ENCODE measurements around the gene USP54.

The USP54 gene

GRCh38 chr10:73460897-73461296, 130.2 kb downstream of the USP54 start:
- no peak for DNase-seq

- DNase-seq = no peak
Measured at GRCh38 chr10:73459683-73460314, 131.3 kb downstream of the USP54 start.

- no peak for DNase-seq
Measured at GRCh38 chr10:73456187-73456890, 134.8 kb downstream of the USP54 start.

DNA sequence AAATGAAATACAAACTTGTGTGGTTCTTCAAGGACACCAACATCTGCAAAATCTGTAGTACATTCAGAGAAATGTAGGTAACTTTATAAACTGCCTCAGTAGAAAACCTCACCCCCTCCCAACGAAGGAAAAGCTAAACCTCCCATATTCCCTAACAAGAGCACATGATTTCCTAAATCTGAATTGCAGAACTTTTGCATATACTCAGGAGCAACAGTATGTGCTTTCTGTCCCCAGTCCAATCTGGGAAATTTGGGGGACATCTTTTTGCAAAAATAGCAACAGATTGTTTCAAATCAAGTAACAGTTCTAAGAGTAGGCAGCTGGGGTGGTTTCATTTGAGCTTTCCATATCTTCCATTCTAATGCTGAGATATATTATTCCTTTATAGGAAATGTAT, 142.0 kb downstream of the USP54 start:
- no peak for DNase-seq

- DNase-seq = no peak
Measured at GRCh38 chr10:73448384-73448783, 142.8 kb downstream of the USP54 start.
